GM20431 (cell line): ENCODE results near the gene RPS6KA4.

Experiments
- in situ Hi-C: fragments of 300-500 bp; cut with MseI, MboI; formaldehyde crosslinking; loops from one replicate; pipeline ENCODE4 v1.15.0; 2020; ENCODE audit warnings: low sequenced_read_pairs; ENCODE audit not compliant: unreplicated experiment

The RPS6KA4 gene

GRCh38 chr11:64324692-64325469, 34.1 kb upstream of the RPS6KA4 start:
- in situ Hi-C loops, result no loop called here

GRCh38 chr11:64327375-64327774, 31.6 kb upstream of the RPS6KA4 start:
- in situ Hi-C loops, result no loop called here

GRCh38 chr11:64327993-64328392, 31.0 kb upstream of the RPS6KA4 start:
- in situ Hi-C loops, result no loop called here

- in situ Hi-C loops, result no loop called here
Observed at GRCh38 chr11:64330888-64331287, 28.1 kb upstream of the RPS6KA4 start.

- in situ Hi-C loops, result no loop called here
Observed at GRCh38 chr11:64331569-64332371, 27.2 kb upstream of the RPS6KA4 start.

GRCh38 chr11:64333556-64333955, 25.4 kb upstream of the RPS6KA4 start:
- in situ Hi-C loops, result no loop called here

GRCh38 chr11:64334764-64335735, 23.9 kb upstream of the RPS6KA4 start:
- in situ Hi-C loops, result no loop called here

GRCh38 chr11:64337538-64338249, 21.3 kb upstream of the RPS6KA4 start:
- in situ Hi-C loops, result no loop called here

GRCh38 chr11:64338716-64339115, 20.2 kb upstream of the RPS6KA4 start:
- in situ Hi-C loops, result no loop called here

GRCh38 chr11:64339286-64339685, 19.7 kb upstream of the RPS6KA4 start:
- in situ Hi-C loops, result no loop called here

GRCh38 chr11:64339754-64340408, 19.1 kb upstream of the RPS6KA4 start, which contains the start of gene CCDC88B:
Gene CCDC88B (plus strand): TSS chr11:64340204. CDS start chr11:64340267, 63 bp downstream.
- in situ Hi-C loops, result no loop called here

- in situ Hi-C loops, result no loop called here
Observed at GRCh38 chr11:64340671-64341335, 18.2 kb upstream of the RPS6KA4 start.

- in situ Hi-C loops, result no loop called here
Observed at GRCh38 chr11:64341429-64341828, 17.5 kb upstream of the RPS6KA4 start.

- in situ Hi-C loops, result no loop called here
Observed at GRCh38 chr11:64341851-64342791, 16.8 kb upstream of the RPS6KA4 start.

GRCh38 chr11:64342869-64343745, 15.9 kb upstream of the RPS6KA4 start:
- in situ Hi-C loops, result no loop called here

GRCh38 chr11:64343767-64344559, 15.0 kb upstream of the RPS6KA4 start:
- in situ Hi-C loops, result no loop called here
